Sigmoid colon (tissue), 7 donors: ENCODE measurements around the gene MOB1B. TPM values are rescaled to one million over a fixed set of nuclear protein-coding genes. Genes with fewer than 3 reads are reported as not detected.

Source experiments
- polyA plus RNA-seq, 3 donors: library from polyadenylated mRNA; stranded (reverse); fragments of 200-250 nt; gene quantifications; one replicate each; pipeline ENCODE4 v1.2.3, GENCODE V29; 2013
- total RNA-seq, 4 donors: library from RNA; depleted of rRNA; stranded (reverse); fragments of >200 nt; gene quantifications; one replicate each; pipeline ENCODE4 v1.1.0, GENCODE V29; 2016
- donor health status: healthy with polysubstance abuse.
- donor health status: Bipolar disorder and iron deficiency.
- donor health status: healthy.

MOB1B gene
- total and polyA plus RNA-seq, 7 donors, result 3.0 to 21.7 (median 15.7) TPM

Other genes with a start within 250 kb of the MOB1B start
- 1 to 10 TPM in 3 of 4 donors, not detected in 1; 1.4 to 2.0 (median 1.6) TPM for gene JCHAIN, start 235.9 kb upstream of the MOB1B start, total RNA-seq
- 100 to 1,000 TPM in 2 of 3 donors, 10 to 100 TPM in 1; 88.9 to 206 (median 131) TPM for gene JCHAIN, start 235.9 kb upstream of the MOB1B start, polyA plus RNA-seq
- gene UTP3, start 213.8 kb upstream of the MOB1B start, total RNA-seq, result 10 to 100 TPM; 15.3 to 19.7 (median 15.6) TPM
- gene UTP3, start 213.8 kb upstream of the MOB1B start, polyA plus RNA-seq, result 10 to 100 TPM; 13.4 to 31.8 (median 15.0) TPM
- gene RUFY3, start 180.4 kb upstream of the MOB1B start, total RNA-seq, result 10 to 100 TPM; 47.4 to 73.4 (median 65.1) TPM
- gene RUFY3, start 180.4 kb upstream of the MOB1B start, polyA plus RNA-seq, result 10 to 100 TPM in 2 of 3 donors, 1 to 10 TPM in 1; 6.0 to 16.9 (median 11.3) TPM
- 10 to 100 TPM; 46.5 to 62.1 (median 50.8) TPM for gene GRSF1, start 62.5 kb upstream of the MOB1B start, total RNA-seq
- gene GRSF1, start 62.5 kb upstream of the MOB1B start, polyA plus RNA-seq, result 10 to 100 TPM; 64.9 to 87.4 (median 65.0) TPM
- gene DCK, start 91.3 kb downstream of the MOB1B start, total RNA-seq, result 10 to 100 TPM in 3 of 4 donors, 1 to 10 TPM in 1; 10.0 to 18.5 (median 13.9) TPM
- 10 to 100 TPM; 16.8 to 26.0 (median 23.4) TPM for gene DCK, start 91.3 kb downstream of the MOB1B start, polyA plus RNA-seq